Fibroblast of skin of right biceps (primary cell): ENCODE results near the gene KCNK17.

Source experiments
- DNase-seq: peaks from one replicate; pipeline ENCODE4 v3.0.0-alpha.2; 2013

The KCNK17 gene, protein sequence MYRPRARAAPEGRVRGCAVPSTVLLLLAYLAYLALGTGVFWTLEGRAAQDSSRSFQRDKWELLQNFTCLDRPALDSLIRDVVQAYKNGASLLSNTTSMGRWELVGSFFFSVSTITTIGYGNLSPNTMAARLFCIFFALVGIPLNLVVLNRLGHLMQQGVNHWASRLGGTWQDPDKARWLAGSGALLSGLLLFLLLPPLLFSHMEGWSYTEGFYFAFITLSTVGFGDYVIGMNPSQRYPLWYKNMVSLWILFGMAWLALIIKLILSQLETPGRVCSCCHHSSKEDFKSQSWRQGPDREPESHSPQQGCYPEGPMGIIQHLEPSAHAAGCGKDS

DNA sequence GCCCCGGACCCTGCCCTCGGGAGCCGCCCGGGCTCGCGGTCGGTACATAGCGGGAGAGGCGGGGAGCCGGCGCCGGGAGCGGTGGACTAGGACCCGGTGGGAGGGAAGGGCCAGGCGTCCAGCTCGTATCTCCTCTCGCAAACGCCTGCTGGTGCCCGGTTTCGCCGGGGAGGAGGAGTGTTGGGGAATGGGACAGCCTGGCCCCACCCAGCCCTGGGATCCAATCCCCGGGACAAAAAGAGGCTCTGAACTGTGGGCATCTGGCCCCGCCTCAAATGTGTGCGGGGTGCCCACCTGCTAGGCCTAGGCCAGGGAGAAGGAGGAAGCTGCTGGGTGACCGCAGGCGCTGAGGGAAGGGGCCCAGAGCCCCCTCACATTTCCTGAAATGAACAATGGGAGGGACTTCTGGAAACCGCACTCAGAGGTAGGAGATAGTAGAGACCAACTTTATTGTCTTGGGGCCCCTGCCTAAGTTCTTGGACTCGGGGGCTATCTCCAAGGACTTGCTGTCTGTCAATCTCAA lies at the start of gene KCNK17:
KCNK17 (minus strand) TSS at position 147 of the 523 bp plus-strand sequence; CDS start at position 48, 99 bp downstream.
- no peak for DNase-seq

DNA sequence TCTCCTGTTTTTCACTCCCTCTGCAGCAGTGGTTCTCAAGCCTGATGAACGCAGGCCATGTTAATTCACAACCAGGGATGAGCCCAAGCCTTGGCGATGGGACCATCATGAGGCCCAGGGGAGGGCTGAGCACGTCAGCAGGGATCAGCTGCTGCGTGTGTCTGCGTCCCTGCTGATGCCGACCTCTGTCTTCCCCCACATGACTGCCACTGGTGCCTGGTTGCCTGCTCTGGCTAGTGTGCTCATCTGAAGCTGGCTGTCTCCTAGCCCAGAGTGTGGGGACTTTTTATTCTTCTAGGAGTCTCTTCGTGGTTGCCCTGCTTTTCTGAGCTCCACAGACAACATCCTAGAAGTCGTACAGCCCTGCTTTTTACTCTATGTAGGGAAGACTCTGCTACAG lies 49.1 kb upstream of the KCNK17 start:
- no peak for DNase-seq

DNA sequence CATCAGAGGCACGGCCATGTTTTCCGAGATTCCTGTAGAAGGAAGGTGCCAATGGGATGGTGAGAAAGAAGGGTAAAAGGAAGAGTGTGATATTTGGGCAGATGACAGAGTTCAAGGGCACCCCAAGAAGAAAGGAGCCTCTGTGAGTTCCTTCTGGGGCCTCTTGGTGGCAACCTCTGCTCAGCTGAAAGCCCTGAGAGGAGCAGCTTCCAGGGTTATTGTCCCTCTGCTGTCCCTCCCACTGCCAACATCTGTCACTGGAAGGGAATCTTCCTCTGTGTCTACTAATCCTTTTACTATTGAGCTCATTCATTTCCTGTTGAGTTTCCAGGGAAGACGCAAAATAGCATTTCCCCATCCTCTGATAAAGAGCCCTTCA lies 48.3 kb upstream of the KCNK17 start:
- peak; percentile 63 for DNase-seq

DNA sequence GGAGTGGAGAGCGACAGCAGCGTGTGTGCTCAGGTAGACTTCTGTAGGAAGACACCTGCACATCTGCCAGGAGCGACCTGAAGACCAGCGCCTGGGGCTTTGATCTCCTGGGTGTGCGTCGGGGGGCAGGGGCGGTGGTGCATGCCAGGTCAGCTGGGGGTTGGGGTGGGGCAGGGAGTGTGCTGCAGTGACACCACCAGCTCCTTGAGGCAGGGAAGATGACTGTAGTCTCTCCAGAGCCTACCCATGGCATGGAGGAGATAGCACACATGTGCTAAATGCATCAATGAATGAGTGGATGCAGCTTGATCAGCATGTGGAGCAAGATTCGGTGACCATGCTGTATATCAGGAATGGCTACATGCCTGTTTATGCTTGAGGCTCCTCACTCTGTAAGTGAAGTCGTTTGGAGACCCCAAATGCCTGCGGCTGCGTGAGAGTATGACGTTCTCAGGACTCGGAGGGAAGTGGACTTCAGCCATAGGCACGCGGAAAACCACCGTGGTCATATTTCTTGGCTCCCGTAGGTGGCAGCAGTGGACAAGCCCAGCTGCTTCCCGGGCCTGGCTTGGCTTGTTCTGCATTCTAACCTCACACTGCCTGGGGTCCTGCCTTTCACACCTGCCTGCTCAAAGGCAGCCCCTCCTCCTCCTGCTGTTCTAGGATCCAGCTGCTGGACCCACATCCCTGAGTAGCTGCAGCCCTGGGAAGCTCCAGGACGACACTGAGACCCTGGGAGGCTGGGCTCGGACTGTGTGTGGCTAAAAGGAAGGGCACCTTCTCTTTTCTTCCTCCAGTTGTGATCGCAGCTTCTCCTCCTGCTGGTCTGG lies 47.7 kb upstream of the KCNK17 start:
- peak; percentile 64 for DNase-seq

DNA sequence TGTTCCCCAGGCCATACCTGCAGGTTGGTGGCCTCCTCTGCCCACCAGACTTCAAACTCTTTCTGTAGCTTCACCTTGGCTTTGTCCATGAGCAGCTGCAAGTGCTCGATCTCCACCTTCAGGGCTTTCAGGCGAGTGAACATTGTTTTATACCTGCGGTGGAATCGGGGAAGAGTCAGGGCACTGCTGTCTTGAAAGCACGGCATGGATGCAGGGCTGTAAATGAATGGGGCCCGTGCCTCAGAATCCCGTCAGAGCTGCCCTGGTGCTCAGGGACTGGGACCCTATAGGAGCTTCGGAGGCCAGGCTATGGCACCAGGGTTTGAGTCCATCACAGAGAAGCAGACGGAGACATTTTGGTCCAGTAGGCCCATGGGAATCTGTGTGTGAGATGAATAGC lies 46.2 kb upstream of the KCNK17 start:
- no peak for DNase-seq

DNA sequence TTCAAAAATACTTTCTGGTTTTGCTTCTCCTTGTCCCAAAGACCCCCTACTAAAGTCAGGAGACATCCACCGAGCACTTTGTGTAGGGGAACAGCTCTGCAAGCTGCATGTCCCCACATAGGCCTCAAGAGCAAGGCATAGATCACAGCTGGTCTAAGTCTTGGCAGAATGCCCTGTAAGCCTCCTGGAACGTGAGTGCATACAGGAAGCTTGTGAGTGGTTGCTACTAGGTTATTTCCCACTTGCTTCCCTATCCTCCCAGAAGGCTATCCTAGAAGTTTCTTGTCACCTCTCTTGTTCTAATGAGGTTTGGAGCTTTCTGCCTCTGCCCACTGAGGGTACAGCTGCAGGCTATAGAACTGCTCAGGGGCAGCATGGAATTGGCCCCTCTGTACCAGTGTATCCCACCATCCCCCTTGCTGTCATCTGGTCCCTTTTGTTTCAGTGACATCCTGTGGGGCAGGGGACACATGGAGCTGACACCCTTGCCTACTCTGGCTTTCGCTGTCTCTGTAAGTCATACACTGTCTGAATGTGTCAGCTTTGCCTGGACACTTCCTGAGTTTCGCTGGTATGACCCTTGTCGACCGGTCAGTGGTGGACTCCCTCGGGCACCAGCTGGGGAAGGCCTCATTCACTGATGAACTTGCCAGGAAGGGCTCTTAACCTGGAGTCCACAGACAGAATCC lies 43.9 kb upstream of the KCNK17 start:
- DNase-seq = peak; percentile 59

DNA sequence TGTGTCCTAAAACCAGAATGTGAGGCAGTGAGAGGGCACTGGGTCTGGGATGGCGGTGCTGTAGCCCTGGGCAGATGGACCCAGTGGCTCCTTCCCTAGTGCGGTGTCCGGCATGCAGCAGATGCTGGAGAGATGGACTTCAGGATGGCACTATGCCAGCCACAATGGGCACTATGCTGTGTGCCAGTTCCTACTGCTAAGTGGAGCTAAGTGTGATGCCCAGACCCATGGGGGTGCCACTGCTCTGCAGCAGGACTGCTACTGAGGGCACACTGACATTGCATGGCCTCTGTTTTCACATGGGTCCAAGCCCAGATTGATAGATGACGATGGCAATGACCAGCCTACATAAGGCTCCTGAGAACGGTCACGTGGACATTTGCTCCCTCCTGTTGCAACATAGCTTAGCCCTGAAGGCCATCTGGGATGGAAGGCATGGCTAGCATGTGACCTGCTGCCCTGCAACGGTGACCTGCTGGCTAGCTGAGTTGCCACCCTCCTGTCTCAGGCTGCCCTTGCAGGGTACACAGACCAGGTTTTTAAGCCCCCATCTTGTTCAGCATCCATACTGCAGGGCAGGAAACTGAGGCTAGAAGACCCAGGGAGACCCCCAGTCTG lies 39.6 kb upstream of the KCNK17 start:
- DNase-seq = no peak

DNA sequence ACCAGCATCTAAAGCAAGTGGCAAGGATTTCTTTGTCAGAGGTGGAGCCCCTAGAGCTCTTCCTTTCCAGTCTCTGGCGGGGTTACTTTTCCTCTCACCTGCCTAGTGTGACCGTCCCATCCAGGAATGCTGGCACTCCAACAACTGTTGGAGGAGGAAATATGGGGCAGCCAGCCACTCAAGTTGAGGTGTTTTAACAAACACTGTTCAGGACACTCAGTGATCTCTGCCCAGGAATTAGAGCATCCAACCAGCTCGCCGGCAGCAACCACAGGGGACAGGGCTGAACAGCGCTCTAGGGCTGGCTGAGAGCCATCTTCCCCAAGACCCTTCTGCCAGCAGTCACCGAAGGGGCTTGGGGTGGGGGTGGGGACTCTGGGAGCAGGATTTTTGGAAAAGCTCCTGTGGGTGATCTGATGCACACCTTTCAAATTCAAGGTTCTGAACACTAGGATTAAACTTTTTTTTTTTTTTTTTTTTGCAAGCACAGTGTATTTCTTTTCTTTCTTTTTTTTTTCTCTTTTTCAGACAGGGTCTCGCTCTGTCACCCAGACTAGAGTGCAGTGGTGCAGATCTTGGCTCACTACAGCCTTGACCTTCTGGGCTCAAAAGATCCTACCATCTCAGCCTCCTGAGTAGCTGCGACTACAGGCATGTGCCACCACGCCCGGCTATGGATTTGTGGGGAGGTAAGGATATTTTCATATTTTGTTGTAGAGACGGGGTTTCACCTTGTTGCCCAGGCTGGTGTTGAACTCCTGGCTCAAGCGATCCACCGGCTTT lies 36.7 kb upstream of the KCNK17 start:
- no peak for DNase-seq

DNA sequence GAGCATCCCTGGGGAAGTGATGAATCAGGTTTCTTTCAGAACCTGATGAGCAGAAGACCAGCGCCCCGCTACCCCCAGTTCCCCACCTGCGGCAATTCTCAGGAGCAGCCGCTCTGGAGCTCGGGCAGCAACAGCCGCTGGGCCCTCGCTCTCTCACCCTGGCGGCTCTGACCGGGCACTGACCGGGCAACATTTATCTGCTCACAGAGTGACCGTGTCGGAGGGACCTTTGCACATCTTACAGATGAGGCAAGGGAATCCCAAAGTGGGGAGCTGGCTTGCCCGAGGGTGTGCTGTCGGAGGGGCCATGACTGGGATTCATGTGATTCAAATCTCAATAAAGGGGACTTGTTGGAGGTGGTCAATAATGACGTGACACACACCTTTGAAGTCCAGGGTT lies 34.5 kb upstream of the KCNK17 start:
- no peak for DNase-seq

DNA sequence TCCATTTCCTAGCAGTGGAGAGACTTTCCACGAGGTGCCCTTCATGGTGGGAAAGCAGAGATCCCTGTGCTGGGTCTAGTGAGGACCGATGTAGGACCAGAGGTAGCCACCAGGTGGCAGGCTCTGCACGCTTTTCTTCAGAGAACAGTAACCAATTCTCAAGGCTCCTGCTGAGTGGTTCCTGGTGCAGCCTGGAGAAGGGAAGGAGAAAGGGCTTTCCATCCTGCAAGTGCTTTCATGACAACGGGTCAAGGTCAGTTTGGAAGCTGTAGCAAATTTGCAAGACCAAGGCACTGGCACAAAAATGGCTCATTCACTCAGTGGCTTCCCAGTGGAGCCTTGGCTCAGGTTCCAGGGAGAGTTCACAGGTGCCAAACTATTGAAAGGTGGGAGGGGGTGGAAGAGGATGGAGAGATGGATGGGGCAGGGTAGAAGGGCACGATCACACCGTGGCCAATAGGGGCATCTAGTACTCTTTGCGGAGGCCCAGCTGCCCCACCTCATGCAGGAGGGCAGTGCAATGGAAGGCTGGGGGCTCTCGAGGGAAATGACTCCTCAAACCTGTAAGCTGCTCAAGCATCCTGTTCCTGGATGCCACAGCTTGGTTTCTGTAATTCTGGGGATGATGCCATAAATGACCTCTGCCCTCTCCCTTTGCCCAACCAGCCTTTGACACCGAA lies 33.8 kb upstream of the KCNK17 start:
- DNase-seq = peak; percentile 47

DNA sequence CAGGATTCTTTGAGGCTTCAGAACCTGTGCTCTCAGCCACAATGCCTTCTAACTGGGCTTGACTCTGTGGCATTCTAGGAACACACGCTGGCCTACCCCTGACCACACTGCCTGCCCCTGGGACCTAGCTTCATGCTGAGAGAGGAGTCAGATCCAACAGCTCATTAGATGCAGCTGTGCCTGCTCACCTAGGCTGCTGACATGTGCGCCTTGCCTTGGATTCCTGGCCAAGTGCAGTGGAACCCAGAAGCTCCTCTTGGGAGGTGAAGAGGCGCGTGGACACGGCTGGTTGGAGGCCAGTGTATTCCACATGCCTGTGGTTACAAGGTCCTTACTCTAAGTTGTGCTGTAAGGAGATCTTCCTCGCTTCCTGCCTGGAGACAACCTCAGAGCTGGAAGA lies 33.0 kb upstream of the KCNK17 start:
- no peak for DNase-seq

DNA sequence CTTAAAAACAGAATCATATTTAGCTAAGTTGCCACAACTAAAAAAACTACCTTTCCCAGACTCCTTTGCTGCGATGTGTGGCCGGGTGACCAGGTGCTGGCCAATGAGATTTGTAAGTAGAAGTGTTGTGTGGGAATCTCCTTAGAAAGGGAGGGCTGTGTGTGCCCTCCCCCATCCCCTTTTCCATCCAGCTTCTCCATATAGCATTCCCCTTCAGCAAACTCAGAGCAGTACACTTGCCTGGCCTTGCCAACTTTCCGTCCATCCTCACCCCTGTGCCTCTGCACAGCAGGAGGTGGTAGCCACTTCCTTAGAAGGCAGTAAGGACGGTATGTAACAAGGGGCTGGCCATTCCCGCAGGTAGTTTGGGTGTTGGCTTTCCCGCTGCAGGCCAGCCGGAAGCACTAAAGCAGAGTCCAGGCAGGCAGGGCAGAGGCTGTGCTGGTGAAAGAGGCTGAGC lies 30.6 kb upstream of the KCNK17 start:
- DNase-seq = no peak

DNA sequence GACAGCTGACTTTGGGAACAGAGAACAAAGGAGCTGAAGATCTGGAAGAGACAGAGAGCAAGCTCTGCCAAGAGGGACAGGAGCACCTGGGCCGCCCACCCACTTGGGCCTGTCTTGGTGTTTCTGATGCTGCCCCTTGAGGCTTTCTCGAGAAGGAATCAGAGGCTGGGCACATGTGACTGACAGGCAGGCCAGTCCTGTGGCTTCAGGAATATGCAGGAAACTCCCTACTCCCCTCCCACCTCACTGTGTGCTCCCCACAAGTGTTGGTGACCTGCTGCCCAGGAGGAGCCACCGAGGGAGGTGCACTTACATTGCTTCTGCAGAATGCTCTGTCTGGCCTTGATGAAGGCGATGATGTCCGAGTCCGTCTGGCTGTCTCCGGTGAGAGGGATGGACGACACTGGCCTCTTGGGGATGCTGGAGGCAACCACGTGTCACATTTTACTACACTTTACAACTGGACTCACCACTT lies 29.2 kb upstream of the KCNK17 start:
- DNase-seq = no peak

DNA sequence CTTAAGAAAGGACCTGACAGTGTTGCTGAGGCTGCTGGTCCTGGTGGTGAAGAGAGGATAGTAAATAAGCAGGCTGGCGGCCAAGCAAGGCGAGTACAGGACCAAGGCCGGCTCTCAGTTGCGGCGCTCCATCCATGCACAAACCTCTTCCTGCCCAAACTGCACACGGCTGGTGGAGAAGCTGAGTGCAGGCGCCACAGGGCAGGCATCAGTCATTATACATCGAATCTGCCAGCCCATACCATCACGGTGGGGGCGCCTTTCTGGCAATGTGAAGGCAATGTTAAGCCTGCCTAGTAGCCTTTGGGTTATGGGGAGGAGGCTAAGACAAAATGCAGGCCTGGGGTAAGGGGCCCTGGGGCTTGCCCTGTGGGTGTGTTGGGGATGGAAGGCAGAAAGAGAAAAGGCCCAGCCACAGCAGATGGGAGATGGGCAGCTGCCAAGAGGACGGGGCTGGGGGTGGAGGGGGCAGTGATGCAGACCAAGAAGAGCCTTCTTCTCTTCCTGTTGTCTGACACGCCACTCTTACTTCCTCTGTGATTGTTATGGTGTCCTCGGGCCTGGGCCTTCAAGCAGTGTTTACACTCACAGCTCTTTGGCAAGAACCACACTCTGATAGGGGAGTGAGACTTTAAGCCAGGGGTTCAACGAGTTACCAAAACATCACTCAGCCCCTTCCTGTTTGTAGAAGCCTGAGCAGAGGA lies 28.6 kb upstream of the KCNK17 start:
- no peak for DNase-seq

DNA sequence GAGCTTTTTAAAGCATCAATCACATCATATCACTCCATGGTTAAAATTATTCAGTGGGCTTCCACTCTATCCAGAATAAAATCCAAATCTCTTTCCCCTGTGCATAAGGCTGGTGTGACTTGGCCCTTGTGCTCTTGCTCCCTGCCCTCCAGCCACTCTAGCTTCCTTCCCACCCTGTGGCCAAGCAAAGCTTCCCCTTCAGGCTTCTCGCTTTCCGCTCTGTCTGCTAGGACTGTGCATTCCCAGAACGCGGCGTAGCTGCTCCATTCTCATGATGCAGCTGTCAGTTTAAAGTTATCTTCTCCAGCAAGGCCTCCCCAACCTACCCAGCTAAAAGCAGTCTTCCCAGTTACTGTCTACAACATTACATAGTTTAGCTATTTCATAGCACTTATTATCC lies 27.7 kb upstream of the KCNK17 start:
- no peak for DNase-seq

DNA sequence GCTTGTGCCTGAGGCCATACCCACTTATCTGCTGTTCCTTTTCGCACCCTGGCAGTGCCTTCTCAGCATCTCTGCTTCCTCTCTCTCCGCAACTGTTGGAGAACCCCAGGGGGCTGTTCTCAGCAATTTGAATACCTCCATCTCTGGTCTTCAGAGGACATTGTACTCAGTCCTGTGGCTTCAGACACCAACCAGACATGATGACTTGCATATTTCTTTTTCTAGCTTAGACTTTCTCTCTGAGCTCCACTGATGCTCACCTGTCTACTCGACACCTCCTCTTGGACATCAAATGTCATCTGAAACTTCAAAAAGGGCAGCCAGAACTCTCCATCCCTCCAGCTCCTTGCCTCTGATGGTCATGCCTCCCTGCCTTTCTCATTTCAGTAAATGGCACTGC lies 27.1 kb upstream of the KCNK17 start:
- DNase-seq = no peak

DNA sequence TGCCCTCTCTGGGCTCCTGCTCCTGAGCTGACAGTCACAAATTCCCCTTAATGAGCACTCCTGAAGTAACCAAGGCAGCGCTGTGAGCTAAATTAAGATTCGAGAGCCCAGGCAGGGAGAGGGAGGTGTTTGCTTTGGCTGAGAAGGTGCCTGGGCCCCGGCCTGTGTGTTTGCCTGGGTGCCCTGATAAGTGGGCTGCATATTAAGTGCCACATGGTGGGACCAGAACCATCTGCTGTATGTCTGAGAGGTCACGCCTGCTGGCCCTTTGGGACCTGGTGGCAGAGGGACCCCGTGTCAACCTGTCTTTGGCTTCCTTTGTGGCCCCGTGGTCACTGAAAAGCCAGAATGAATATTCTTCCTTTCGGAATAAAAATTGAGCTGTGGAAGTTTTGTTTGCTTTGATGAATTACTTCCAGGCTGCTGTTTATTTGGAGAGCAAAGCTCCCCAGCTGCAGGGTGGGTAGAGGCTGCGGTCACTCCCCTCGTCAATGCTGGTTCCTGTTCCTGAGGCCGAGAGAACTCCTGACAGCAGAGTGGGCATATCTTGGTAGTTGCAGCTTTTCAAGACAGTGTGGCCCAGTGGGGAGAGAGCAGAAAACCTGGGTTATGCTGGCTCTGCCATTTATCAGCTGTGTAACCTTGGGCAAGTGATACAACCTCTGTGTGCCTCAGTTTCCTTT lies 25.8 kb upstream of the KCNK17 start:
- DNase-seq = no peak

DNA sequence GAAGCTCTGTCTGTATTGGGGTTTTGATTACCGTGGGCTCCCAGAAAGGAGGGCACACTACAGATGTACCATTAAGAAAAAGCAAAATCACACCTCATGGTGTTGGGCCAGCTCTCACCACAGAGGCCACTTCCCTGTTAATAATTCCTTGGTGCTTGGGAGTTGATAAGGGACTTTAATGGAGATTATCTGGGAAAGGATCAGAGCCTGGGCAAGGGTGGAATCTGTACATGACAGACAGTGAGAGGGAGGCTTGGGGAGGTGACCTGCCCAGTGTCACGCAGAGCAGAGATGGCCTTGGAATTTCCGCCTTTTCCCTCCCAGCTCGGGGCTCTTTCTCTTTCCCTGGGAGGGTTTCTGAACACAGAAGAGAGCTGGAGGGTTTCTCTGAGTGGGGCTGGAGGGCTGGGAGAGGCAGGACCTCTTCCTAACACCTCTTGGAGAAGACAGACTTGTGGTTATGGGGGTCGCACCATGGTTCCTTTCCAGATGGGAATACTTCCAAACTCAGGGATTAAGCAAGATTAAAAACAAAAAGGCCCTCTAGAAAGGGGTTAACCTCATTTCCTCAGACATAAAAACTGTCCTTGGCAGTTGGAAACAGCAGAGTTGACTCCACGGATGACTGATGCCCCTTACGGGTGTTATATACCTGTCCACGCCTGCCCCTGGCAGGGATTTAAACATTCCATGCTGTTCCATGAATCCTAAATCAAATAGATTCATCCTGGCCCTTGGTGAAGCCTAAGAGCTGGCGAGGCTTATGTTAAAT lies 25.1 kb upstream of the KCNK17 start:
- no peak for DNase-seq

DNA sequence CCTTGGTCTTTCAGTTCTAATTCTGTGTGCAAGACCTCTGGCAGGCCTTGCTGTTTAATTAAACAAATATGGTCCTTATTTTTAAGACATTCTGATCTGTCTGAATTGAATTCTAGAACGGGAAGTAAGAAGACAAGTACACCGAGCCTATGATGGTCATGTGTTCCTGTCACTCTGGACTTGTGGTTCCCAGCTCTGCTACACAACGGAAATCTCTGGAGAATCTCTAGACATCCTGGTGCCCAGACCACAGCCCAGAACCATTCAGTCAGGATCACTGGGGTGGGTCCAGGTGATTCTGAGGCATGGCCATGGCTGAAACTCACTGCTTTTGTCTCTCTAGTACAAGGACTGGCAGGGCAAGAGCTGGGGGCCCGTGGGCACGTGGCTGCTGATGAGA lies 24.2 kb upstream of the KCNK17 start:
- no peak for DNase-seq
